Liver (tissue), 9 donors: Measurements from ENCODE around the gene MAPK8IP2. TPM values are rescaled to one million over a fixed set of nuclear protein-coding genes. Genes with fewer than 3 reads are reported as not detected.

Experiments
- DNase-seq: peaks from one replicate; pipeline ENCODE4 v3.0.0-alpha.2; 2017; ENCODE audit warnings: low spot score
- H3K27ac ChIP-seq, 2 donors: one replicate each; pipeline ENCODE4 v1.7.0; 2013; ENCODE audit warnings: inconsistent platforms in 2 of 2, low read length in 2 of 2, control low read depth in 1 of 2, low read depth in 1 of 2, mild to moderate bottlenecking in 1 of 2
- H3K27me3 ChIP-seq, 4 donors: one replicate each; pipeline versions ENCODE4 v1.6.1 to v1.7.0; 2013; ENCODE audit warnings: low read length in 3 of 4, inconsistent platforms in 1 of 4, mild to moderate bottlenecking in 1 of 4, moderate library complexity in 1 of 4; ENCODE audit not compliant: control insufficient read depth in 4 of 4, insufficient read depth in 4 of 4
- H3K36me3 ChIP-seq, 4 donors: one replicate each; pipeline versions ENCODE4 v1.6.1 to v1.7.0; 2013; ENCODE audit warnings: low read length in 3 of 4, mild to moderate bottlenecking in 3 of 4, low read depth in 1 of 4, moderate library complexity in 1 of 4; ENCODE audit not compliant: control insufficient read depth in 4 of 4, insufficient read depth in 3 of 4
- H3K4me1 ChIP-seq, 4 donors: one replicate each; pipeline versions ENCODE4 v1.6.1 to v1.7.0; 2013; ENCODE audit warnings: low read length in 3 of 4, mild to moderate bottlenecking in 3 of 4, moderate library complexity in 1 of 4; ENCODE audit not compliant: control insufficient read depth in 4 of 4, insufficient read depth in 4 of 4
- H3K4me3 ChIP-seq, 3 donors: one replicate each; pipeline versions ENCODE4 v1.6.1 to v1.7.0; 2013; ENCODE audit warnings: low read length in 3 of 3, control low read depth in 1 of 3, low read depth in 1 of 3, mild to moderate bottlenecking in 1 of 3
- H3K9ac ChIP-seq, 2 donors: one replicate each; pipeline ENCODE4 v1.7.0; 2013; ENCODE audit warnings: low read length in 2 of 2, mild to moderate bottlenecking in 2 of 2, moderate library complexity in 2 of 2, control low read depth in 1 of 2, low read depth in 1 of 2
- H3K9me3 ChIP-seq, 4 donors: one replicate each; pipeline versions ENCODE4 v1.6.1 to v1.7.0; 2013; ENCODE audit warnings: low read length in 3 of 4; ENCODE audit not compliant: control insufficient read depth in 4 of 4
- CTCF ChIP-seq: fragments of 150-350 bp; IDR thresholded peaks from 2 replicates; pipeline ENCODE4 v1.5.1; 2017; ENCODE audit warnings: improper control_type of control experiment, low read depth, low read length; ENCODE audit not compliant: missing input control
- EGR1 ChIP-seq, 2 donors: IDR thresholded peaks; 2 replicates each; pipeline ENCODE4 v1.6.1; 2016 to 2018; ENCODE audit warnings: antibody characterized with exemption in 2 of 2, low read depth in 2 of 2
- FOXA1 ChIP-seq: IDR thresholded peaks from 2 replicates; pipeline ENCODE4 v1.6.1; 2016; ENCODE audit warnings: antibody characterized with exemption
- FOXA2 ChIP-seq: IDR thresholded peaks from 2 replicates; pipeline ENCODE4 v1.6.1; 2016; ENCODE audit warnings: antibody characterized with exemption
- GABPA ChIP-seq, 2 donors: IDR thresholded peaks in 1 of 2; conservative IDR thresholded peaks in 1 of 2; 2 replicates each; pipeline ENCODE4 v1.6.1; 2016; ENCODE audit warnings: antibody characterized with exemption in 2 of 2, mild to moderate bottlenecking in 1 of 2, moderate library complexity in 1 of 2
- HNF4A ChIP-seq, 2 donors: conservative IDR thresholded peaks; 2 replicates each; pipeline ENCODE4 v1.6.1; 2016; ENCODE audit warnings: antibody characterized with exemption in 2 of 2, mild to moderate bottlenecking in 2 of 2
- HNF4G ChIP-seq: IDR thresholded peaks from 2 replicates; pipeline ENCODE4 v1.6.1; 2016; ENCODE audit warnings: antibody characterized with exemption
- JUND ChIP-seq, 2 donors: IDR thresholded peaks; 2 replicates each; pipeline ENCODE4 v1.6.1; 2016; ENCODE audit warnings: antibody characterized with exemption in 2 of 2
- MAX ChIP-seq: IDR thresholded peaks from 2 replicates; pipeline ENCODE4 v1.6.1; 2016; ENCODE audit warnings: antibody characterized with exemption
- NR2F2 ChIP-seq: IDR thresholded peaks from 2 replicates; pipeline ENCODE4 v1.6.1; 2016; ENCODE audit warnings: antibody characterized with exemption
- RAD21 ChIP-seq, 2 donors: IDR thresholded peaks; 2 replicates each; pipeline ENCODE4 v1.6.1; 2016; ENCODE audit warnings: antibody characterized with exemption in 2 of 2, mild to moderate bottlenecking in 2 of 2
- REST ChIP-seq: IDR thresholded peaks from 2 replicates; pipeline ENCODE4 v1.6.1; 2016; ENCODE audit warnings: antibody characterized with exemption, mild to moderate bottlenecking
- RXRA ChIP-seq, 2 donors: IDR thresholded peaks; 2 replicates each; pipeline ENCODE4 v1.6.1; 2017 to 2018; ENCODE audit warnings: antibody characterized with exemption in 2 of 2, mild to moderate bottlenecking in 1 of 2
- SP1 ChIP-seq: IDR thresholded peaks from 2 replicates; pipeline ENCODE4 v1.6.1; 2018; ENCODE audit warnings: antibody characterized with exemption, mild to moderate bottlenecking
- TAF1 ChIP-seq: conservative IDR thresholded peaks from 2 replicates; pipeline ENCODE4 v1.6.1; 2016; ENCODE audit warnings: antibody characterized with exemption, mild to moderate bottlenecking
- ZBTB33 ChIP-seq: IDR thresholded peaks from 2 replicates; pipeline ENCODE4 v1.6.1; 2016; ENCODE audit warnings: antibody characterized with exemption
- WGBS: extraction: QIAGEN DNeasy Blood & Tissue Kit; methylation state at CpG from one replicate; pipeline ENCODE4 v1.1.7; 2013; 5-methylcytosine and 5-hydroxymethylcytosine counted together
- polyA plus RNA-seq, 2 donors: library from polyadenylated mRNA; stranded (reverse) in 1 of 2; unstranded in 1 of 2; fragments of 200-250 nt in 1 of 2; fragments of >200 nt in 1 of 2; fragmentation: Nextera tagmentation in 1 of 2; extraction: Ambion mirVana in 1 of 2; gene quantifications; one replicate each; pipeline versions ENCODE4 v1.2.1 to v1.2.3, GENCODE V29; 2013 to 2015
- total RNA-seq, 2 donors: library from RNA; depleted of rRNA; stranded (reverse); fragments of >200 nt; gene quantifications; one replicate each; pipeline ENCODE4 v1.2.3, GENCODE V29; 2014
- donor health status: healthy.
- donor health status: healthy.
- donor health status: healthy.
- donor health status: healthy.
- donor health status: healthy.

Gene MAPK8IP2
- total and polyA plus RNA-seq, 4 donors: 0.04 to 0.37 (median 0.13) TPM

GRCh38 chr22:50576070-50576469 lies 24.5 kb upstream of the MAPK8IP2 start:
- no peak for DNase-seq
- Histone ChIP-seq H3K27ac (no peak overlapping the region), H3K4me1 (peaks cover 0 to 16% (median 8%) of the 10 kb centered on the region in 4 donors), H3K9me3 (no peaks in the 10 kb centered on the region), H3K36me3 (peaks cover 0 to 6% (median under 1%) of the 10 kb centered on the region in 4 donors), H3K4me3 (no peak overlapping the region), H3K27me3 (no peaks in the 10 kb centered on the region), H3K9ac (no peak overlapping the region)
- WGBS: 72% methylated on average over 5 of the region's 5 CpGs
- TF ChIP-seq CTCF (peak; percentile 22), TAF1 (no peak), HNF4G (no peak), ZBTB33 (no peak), JUND (IDR thresholded peaks at IDR 0.05) (no peak), RAD21 (IDR thresholded peaks at IDR 0.05) (peak; percentile 64 to 73), RXRA (IDR thresholded peaks at IDR 0.05) (no peak), SP1 (no peak)

GRCh38 chr22:50576806-50577696 lies 23.5 kb upstream of the MAPK8IP2 start:
- no peaks in the 10 kb centered on the region for H3K27me3 ChIP-seq
- TF ChIP-seq HNF4G (no peak), GABPA (IDR thresholded peaks at IDR 0.05 in 1 of 2, conservative IDR thresholded peaks at IDR 0.05 in 1 of 2) (no peak), JUND (IDR thresholded peaks at IDR 0.05) (no peak), FOXA1 (no peak), HNF4A (conservative IDR thresholded peaks at IDR 0.05) (no peak), MAX (no peak), SP1 (no peak), REST (no peak), TAF1 (no peak), CTCF (no peak), FOXA2 (no peak), EGR1 (IDR thresholded peaks at IDR 0.05; ENCODE audit: low read depth in 2 of 2) (no peak), RAD21 (IDR thresholded peaks at IDR 0.05) (no peak), ZBTB33 (no peak), NR2F2 (no peak), RXRA (IDR thresholded peaks at IDR 0.05) (no peak)
- peaks cover 6 to 16% (median 13%) of the 10 kb centered on the region in 4 donors for H3K4me1 ChIP-seq
- H3K27ac ChIP-seq: no peak overlapping the region
- H3K9me3 ChIP-seq: no peaks in the 10 kb centered on the region
- no peak overlapping the region for H3K4me3 ChIP-seq
- 88% methylated on average over 18 of the region's 18 CpGs for WGBS
- H3K36me3 ChIP-seq: peaks cover 0 to 5% (median under 1%) of the 10 kb centered on the region in 4 donors
- DNase-seq: no peak
- H3K9ac ChIP-seq: no peak overlapping the region
